SU-DHL-6 (cell line): ENCODE measurements around the gene CLEC4E.

Experiments used
- H2AFZ ChIP-seq: fragments of 200-600 bp; sonication (generic); 2 replicates; pipeline ENCODE4 v1.6.1; 2014; ENCODE audit warnings: low read depth, mild to moderate bottlenecking, moderate library complexity, mixed read lengths, antibody characterized with exemption, low read length; ENCODE audit not compliant: severe bottlenecking
- H3F3A ChIP-seq: fragments of 200-600 bp; shearing (Covaris generic); 2 replicates; pipeline ENCODE4 v1.6.0; 2016; ENCODE audit warnings: antibody characterized with exemption, mild to moderate bottlenecking; ENCODE audit not compliant: insufficient read depth
- H3K27ac ChIP-seq: fragments of 200-600 bp; sonication (generic); 2 replicates; pipeline ENCODE4 v1.5.1; 2016; ENCODE audit warnings: low read depth, mild to moderate bottlenecking, low read length, moderate library complexity, mixed read lengths
- H3K27me3 ChIP-seq: fragments of 200-600 bp; sonication (generic), shearing (Covaris generic); 2 replicates; pipeline ENCODE4 v1.6.0; 2014; ENCODE audit warnings: mild to moderate bottlenecking, low read length
- H3K36me3 ChIP-seq: fragments of 200-600 bp; sonication (generic); 2 replicates; pipeline ENCODE4 v1.6.1; 2014; ENCODE audit warnings: mild to moderate bottlenecking, low read length, mixed read lengths
- H3K4me2 ChIP-seq: fragments of 300-600, 200-600 bp; shearing (Covaris generic), sonication (generic); 2 replicates; pipeline ENCODE4 v1.6.0; 2014; ENCODE audit warnings: low read length, low read depth, mild to moderate bottlenecking; ENCODE audit not compliant: poor library complexity, severe bottlenecking
- H3K4me3 ChIP-seq: fragments of 200-600 bp; sonication (generic); 2 replicates; pipeline ENCODE4 v1.5.1; 2014; ENCODE audit warnings: antibody characterized with exemption, low read length, mild to moderate bottlenecking, mixed read lengths; ENCODE audit not compliant: insufficient read depth, poor library complexity, severe bottlenecking
- H3K79me2 ChIP-seq: fragments of 200-600 bp; sonication (generic); 2 replicates; pipeline ENCODE4 v1.6.1; 2014; ENCODE audit warnings: mild to moderate bottlenecking, low read length, moderate library complexity; ENCODE audit not compliant: insufficient read depth
- H3K9ac ChIP-seq: fragments of 200-600 bp; sonication (generic); 2 replicates; pipeline ENCODE4 v1.7.0; 2014; ENCODE audit warnings: mild to moderate bottlenecking, low read length
- H3K9me2 ChIP-seq: fragments of 200-600 bp; sonication (generic); replicated peaks from 2 replicates; pipeline ENCODE4 v1.6.1; 2014; ENCODE audit warnings: low read length; ENCODE audit not compliant: insufficient read depth
- H3K9me3 ChIP-seq: fragments of 200-600 bp; sonication (generic); 2 replicates; pipeline ENCODE4 v1.6.1; 2014; ENCODE audit warnings: low read length, mixed read lengths; ENCODE audit not compliant: insufficient read depth
- H4K20me1 ChIP-seq: fragments of 200-600 bp; sonication (generic); 2 replicates; pipeline ENCODE4 v1.6.1; 2014; ENCODE audit warnings: low read depth, mild to moderate bottlenecking, antibody characterized with exemption, low read length, moderate library complexity, mixed read lengths
- CTCF ChIP-seq: fragments of 200-600 bp; sonication (generic); IDR thresholded peaks from one replicate; pipeline ENCODE4 v1.5.1; 2017; ENCODE audit warnings: antibody characterized with exemption, mild to moderate bottlenecking, low read length, moderate library complexity; ENCODE audit not compliant: insufficient read depth, poor library complexity, severe bottlenecking
- EZH2phosphoT487 ChIP-seq: fragments of 200-600 bp; sonication (generic), shearing (Covaris generic); conservative IDR thresholded peaks from 2 replicates; pipeline ENCODE4 v1.6.1; 2018; ENCODE audit warnings: mild to moderate bottlenecking, antibody characterized with exemption, low read length, moderate library complexity, mixed read lengths

Gene CLEC4E

GRCh38 chr12:8491646-8492530 is 48.8 kb downstream of the CLEC4E start:
- H3F3A ChIP-seq: no peaks in the 10 kb centered on the region
- H3K9me3 ChIP-seq: no peaks in the 10 kb centered on the region
- H3K27ac ChIP-seq: no peak overlapping the region
- TF ChIP-seq EZH2phosphoT487 (no peak), CTCF (no peak)
- no peaks in the 10 kb centered on the region for H3K79me2 ChIP-seq
- no peak overlapping the region for H3K4me2 ChIP-seq
- H3K9me2 ChIP-seq: no peaks in the 10 kb centered on the region; the same call in 1 of the 2 replicates
- H4K20me1 ChIP-seq: no peaks in the 10 kb centered on the region
- no peaks in the 10 kb centered on the region for H3K27me3 ChIP-seq
- H3K9ac ChIP-seq: no peak overlapping the region
- H3K4me3 ChIP-seq: no peak overlapping the region
- no peaks in the 10 kb centered on the region for H3K36me3 ChIP-seq
- H2AFZ ChIP-seq: no peak overlapping the region
